Liver (tissue), 3 donors: Measurements from ENCODE around the gene MYO16.

Experiments used
- GABPA ChIP-seq, 2 donors: IDR thresholded peaks in 1 of 2; conservative IDR thresholded peaks in 1 of 2; 2 replicates each; pipeline ENCODE4 v1.6.1; 2016; ENCODE audit warnings: antibody characterized with exemption in 2 of 2, mild to moderate bottlenecking in 1 of 2, moderate library complexity in 1 of 2
- RAD21 ChIP-seq, 2 donors: IDR thresholded peaks; 2 replicates each; pipeline ENCODE4 v1.6.1; 2016; ENCODE audit warnings: antibody characterized with exemption in 2 of 2, mild to moderate bottlenecking in 2 of 2
- RXRA ChIP-seq, 2 donors: IDR thresholded peaks; 2 replicates each; pipeline ENCODE4 v1.6.1; 2017 to 2018; ENCODE audit warnings: antibody characterized with exemption in 2 of 2, mild to moderate bottlenecking in 1 of 2
- SP1 ChIP-seq: IDR thresholded peaks from 2 replicates; pipeline ENCODE4 v1.6.1; 2018; ENCODE audit warnings: antibody characterized with exemption, mild to moderate bottlenecking
- TAF1 ChIP-seq: conservative IDR thresholded peaks from 2 replicates; pipeline ENCODE4 v1.6.1; 2016; ENCODE audit warnings: antibody characterized with exemption, mild to moderate bottlenecking
- YY1 ChIP-seq: IDR thresholded peaks from 2 replicates; pipeline ENCODE4 v1.6.1; 2016; ENCODE audit warnings: antibody characterized with exemption, mild to moderate bottlenecking
- TF ChIP-seq, protein P1 (sequence below): fragments of 150-350 bp; IDR thresholded peaks from 2 replicates; pipeline ENCODE4 v1.5.1; 2017; ENCODE audit warnings: improper control_type of control experiment, low read depth, low read length; ENCODE audit not compliant: missing input control
- TF ChIP-seq, protein P2 (sequence below): IDR thresholded peaks from 2 replicates; pipeline ENCODE4 v1.6.1; 2016; ENCODE audit warnings: antibody characterized with exemption
- TF ChIP-seq, protein P3 (sequence below): IDR thresholded peaks from 2 replicates; pipeline ENCODE4 v1.6.1; 2016; ENCODE audit warnings: antibody characterized with exemption, mild to moderate bottlenecking
- donor health status: healthy.
- donor health status: healthy.

DNA sequence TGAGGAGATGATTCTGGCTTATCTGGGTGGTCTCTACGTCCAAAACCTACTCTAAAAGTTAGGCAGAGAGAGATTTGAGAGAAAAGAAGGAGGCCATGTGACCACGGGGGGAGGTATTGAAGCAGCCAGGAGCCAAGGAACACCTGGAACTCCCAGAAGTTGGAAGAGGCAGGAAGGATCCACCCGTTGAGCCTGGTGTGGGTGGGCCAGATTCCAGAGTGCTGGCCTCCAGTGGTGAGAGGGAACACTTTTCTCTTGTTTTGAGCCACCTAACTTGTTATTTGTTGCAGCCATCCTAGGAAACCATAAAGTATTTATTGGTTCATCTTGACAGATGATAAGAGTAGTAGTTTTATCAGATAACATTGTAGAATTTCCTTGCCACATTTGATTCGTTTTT, 396.9 kb downstream of the MYO16 start:
- TF ChIP-seq, protein P1, sequence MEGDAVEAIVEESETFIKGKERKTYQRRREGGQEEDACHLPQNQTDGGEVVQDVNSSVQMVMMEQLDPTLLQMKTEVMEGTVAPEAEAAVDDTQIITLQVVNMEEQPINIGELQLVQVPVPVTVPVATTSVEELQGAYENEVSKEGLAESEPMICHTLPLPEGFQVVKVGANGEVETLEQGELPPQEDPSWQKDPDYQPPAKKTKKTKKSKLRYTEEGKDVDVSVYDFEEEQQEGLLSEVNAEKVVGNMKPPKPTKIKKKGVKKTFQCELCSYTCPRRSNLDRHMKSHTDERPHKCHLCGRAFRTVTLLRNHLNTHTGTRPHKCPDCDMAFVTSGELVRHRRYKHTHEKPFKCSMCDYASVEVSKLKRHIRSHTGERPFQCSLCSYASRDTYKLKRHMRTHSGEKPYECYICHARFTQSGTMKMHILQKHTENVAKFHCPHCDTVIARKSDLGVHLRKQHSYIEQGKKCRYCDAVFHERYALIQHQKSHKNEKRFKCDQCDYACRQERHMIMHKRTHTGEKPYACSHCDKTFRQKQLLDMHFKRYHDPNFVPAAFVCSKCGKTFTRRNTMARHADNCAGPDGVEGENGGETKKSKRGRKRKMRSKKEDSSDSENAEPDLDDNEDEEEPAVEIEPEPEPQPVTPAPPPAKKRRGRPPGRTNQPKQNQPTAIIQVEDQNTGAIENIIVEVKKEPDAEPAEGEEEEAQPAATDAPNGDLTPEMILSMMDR, result no peak
- TF ChIP-seq TAF1 (no peak), GABPA (IDR thresholded peaks at IDR 0.05 in 1 of 2, conservative IDR thresholded peaks at IDR 0.05 in 1 of 2) (no peak), YY1 (no peak), RXRA (IDR thresholded peaks at IDR 0.05) (no peak), RAD21 (IDR thresholded peaks at IDR 0.05) (no peak), SP1 (no peak)
- TF ChIP-seq, protein P2, sequence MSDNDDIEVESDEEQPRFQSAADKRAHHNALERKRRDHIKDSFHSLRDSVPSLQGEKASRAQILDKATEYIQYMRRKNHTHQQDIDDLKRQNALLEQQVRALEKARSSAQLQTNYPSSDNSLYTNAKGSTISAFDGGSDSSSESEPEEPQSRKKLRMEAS, result no peak
- TF ChIP-seq, protein P3, sequence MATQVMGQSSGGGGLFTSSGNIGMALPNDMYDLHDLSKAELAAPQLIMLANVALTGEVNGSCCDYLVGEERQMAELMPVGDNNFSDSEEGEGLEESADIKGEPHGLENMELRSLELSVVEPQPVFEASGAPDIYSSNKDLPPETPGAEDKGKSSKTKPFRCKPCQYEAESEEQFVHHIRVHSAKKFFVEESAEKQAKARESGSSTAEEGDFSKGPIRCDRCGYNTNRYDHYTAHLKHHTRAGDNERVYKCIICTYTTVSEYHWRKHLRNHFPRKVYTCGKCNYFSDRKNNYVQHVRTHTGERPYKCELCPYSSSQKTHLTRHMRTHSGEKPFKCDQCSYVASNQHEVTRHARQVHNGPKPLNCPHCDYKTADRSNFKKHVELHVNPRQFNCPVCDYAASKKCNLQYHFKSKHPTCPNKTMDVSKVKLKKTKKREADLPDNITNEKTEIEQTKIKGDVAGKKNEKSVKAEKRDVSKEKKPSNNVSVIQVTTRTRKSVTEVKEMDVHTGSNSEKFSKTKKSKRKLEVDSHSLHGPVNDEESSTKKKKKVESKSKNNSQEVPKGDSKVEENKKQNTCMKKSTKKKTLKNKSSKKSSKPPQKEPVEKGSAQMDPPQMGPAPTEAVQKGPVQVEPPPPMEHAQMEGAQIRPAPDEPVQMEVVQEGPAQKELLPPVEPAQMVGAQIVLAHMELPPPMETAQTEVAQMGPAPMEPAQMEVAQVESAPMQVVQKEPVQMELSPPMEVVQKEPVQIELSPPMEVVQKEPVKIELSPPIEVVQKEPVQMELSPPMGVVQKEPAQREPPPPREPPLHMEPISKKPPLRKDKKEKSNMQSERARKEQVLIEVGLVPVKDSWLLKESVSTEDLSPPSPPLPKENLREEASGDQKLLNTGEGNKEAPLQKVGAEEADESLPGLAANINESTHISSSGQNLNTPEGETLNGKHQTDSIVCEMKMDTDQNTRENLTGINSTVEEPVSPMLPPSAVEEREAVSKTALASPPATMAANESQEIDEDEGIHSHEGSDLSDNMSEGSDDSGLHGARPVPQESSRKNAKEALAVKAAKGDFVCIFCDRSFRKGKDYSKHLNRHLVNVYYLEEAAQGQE, result no peak
